Measurements from ENCODE around the gene SPOCK1. TPM values are rescaled to one million over a fixed set of nuclear protein-coding genes. Genes with fewer than 3 reads are reported as not detected.

The SPOCK1 gene
- total RNA-seq, 4 donors from 2014 or later: 46.5 to 52.7 (median 51.4) TPM

DNA sequence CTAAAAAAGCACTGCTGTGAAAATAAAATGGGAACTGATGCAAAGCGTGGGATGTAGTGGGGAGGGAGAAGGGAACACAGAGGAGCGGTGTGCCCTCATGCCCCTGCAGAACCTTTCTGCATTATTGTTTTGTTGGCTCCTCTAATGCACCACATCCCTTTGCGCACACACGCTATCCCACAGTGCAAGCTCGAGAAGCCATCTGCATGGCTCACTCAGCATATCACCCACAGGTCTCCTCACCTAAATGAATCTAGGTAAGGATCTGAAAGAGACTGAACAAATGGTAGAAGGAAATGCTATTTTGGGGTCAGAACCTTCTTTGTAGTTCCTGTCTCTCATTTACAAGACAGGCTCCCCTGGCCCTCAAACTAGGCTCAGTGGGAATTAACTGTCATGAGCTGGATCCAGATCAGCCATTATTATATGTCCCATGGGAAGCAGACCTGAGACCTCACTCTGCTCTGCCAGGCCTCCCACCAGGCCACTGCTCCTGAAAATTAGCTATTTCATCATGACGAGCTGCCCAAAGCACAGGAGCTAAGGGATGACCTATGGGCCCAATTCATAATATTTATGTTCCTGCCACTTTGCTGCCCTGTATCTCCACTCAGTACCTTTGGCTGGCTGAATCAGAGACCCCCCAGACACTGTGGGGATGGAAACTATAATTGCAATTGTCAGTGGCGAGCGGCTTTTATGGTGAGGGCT is 169.4 kb downstream of the SPOCK1 start:
- no peak overlapping the region for H3K4me3 ChIP-seq
- no peaks in the 10 kb centered on the region for H3K36me3 ChIP-seq
- no peak overlapping the region for H3K27ac ChIP-seq
- no peak for ATAC-seq
- H3K27me3 ChIP-seq: no peaks in the 10 kb centered on the region
- TF ChIP-seq EP300 (IDR thresholded peaks at IDR 0.05) (no peak), POLR2AphosphoS5 (IDR thresholded peaks at IDR 0.05) (no peak), POLR2A (IDR thresholded peaks at IDR 0.05) (no peak)
- TF ChIP-seq, protein P1, sequence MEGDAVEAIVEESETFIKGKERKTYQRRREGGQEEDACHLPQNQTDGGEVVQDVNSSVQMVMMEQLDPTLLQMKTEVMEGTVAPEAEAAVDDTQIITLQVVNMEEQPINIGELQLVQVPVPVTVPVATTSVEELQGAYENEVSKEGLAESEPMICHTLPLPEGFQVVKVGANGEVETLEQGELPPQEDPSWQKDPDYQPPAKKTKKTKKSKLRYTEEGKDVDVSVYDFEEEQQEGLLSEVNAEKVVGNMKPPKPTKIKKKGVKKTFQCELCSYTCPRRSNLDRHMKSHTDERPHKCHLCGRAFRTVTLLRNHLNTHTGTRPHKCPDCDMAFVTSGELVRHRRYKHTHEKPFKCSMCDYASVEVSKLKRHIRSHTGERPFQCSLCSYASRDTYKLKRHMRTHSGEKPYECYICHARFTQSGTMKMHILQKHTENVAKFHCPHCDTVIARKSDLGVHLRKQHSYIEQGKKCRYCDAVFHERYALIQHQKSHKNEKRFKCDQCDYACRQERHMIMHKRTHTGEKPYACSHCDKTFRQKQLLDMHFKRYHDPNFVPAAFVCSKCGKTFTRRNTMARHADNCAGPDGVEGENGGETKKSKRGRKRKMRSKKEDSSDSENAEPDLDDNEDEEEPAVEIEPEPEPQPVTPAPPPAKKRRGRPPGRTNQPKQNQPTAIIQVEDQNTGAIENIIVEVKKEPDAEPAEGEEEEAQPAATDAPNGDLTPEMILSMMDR (IDR thresholded peaks at IDR 0.05): no peak
- no peaks in the 10 kb centered on the region for H3K4me1 ChIP-seq
- WGBS, 2 donors (ENCODE audit: low coverage in 1 of 2): 78 to 94% methylated on average over 4 to 5 of the region's 8 CpGs
- H3K9me3 ChIP-seq: no peaks in the 10 kb centered on the region

DNA sequence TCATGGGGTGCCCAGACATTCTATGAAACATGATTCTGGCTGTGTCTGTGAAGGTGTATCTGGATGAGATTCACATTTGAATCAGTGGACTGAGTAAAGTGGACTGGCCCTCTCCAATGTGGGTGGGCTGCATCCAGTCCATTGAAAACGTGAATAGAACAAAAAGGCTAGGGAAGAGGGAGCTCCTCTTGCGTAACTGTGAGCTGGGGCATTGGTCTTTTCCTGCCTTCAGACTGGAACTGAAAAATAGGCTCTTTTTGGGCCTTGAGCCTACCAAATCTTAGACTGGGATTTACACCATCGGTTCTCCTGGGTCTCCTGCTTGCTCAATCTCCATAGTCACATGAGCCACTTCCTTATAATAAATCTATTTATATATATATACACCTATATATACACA is 170.1 kb downstream of the SPOCK1 start:
- 73 to 79% methylated on average over 3 of the region's 3 CpGs for WGBS, 2 donors (ENCODE audit: low coverage in 1 of 2)
- no peaks in the 10 kb centered on the region for H3K4me1 ChIP-seq
- TF ChIP-seq POLR2A (IDR thresholded peaks at IDR 0.05): no peak
- TF ChIP-seq EP300 (IDR thresholded peaks at IDR 0.05): no peak
- TF ChIP-seq POLR2AphosphoS5 (IDR thresholded peaks at IDR 0.05): no peak
- TF ChIP-seq, protein P1 (IDR thresholded peaks at IDR 0.05): no peak
- H3K27me3 ChIP-seq: no peaks in the 10 kb centered on the region
- H3K9me3 ChIP-seq: no peaks in the 10 kb centered on the region
- H3K27ac ChIP-seq: no peak overlapping the region
- H3K4me3 ChIP-seq: no peak overlapping the region
- ATAC-seq: no peak
- H3K36me3 ChIP-seq: no peaks in the 10 kb centered on the region

DNA sequence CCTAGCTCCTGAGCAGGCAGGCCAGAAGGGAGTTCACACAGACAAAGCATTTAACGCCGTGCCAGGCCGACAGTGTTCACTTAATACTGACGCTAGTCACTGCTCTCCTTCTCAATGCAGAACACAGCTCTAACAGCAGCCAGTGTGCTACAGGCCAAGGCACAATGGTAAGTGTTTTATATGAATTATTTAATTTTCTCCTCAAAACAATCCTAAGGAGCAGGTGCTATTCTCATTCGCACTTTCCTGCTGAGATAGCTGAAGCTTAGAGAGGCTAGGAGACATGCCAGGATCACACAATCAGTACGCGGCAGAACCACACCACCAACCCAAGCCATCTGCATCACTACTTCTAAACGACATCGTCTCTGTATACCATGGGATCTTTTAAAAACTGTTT is 170.7 kb downstream of the SPOCK1 start:
- H3K4me1 ChIP-seq: no peaks in the 10 kb centered on the region
- no peak overlapping the region for H3K27ac ChIP-seq
- ATAC-seq: no peak
- no peaks in the 10 kb centered on the region for H3K9me3 ChIP-seq
- 83 to 95% methylated on average over 5 to 9 of the region's 9 CpGs for WGBS, 2 donors (ENCODE audit: low coverage in 1 of 2)
- no peak for TF ChIP-seq POLR2A (IDR thresholded peaks at IDR 0.05)
- TF ChIP-seq, protein P1 (IDR thresholded peaks at IDR 0.05): no peak
- TF ChIP-seq EP300 (IDR thresholded peaks at IDR 0.05): no peak
- TF ChIP-seq POLR2AphosphoS5 (IDR thresholded peaks at IDR 0.05): no peak
- no peaks in the 10 kb centered on the region for H3K36me3 ChIP-seq
- H3K27me3 ChIP-seq: no peaks in the 10 kb centered on the region
- H3K4me3 ChIP-seq: no peak overlapping the region

GRCh38 chr5:137325721-137326120 is 173.4 kb downstream of the SPOCK1 start:
- WGBS, 2 donors (ENCODE audit: low coverage in 1 of 2): 88 to 95% methylated on average over 3 to 4 of the region's 4 CpGs
- Histone ChIP-seq H3K4me3 (no peak overlapping the region), H3K4me1 (no peaks in the 10 kb centered on the region), H3K36me3 (no peaks in the 10 kb centered on the region), H3K27ac (no peak overlapping the region), H3K9me3 (peaks cover 0 to 11% (median 0%) of the 10 kb centered on the region in 3 donors), H3K27me3 (peaks cover 12% of the 10 kb centered on the region)
- no peak for ATAC-seq
- no peak for TF ChIP-seq POLR2A (IDR thresholded peaks at IDR 0.05)
- no peak for TF ChIP-seq POLR2AphosphoS5 (IDR thresholded peaks at IDR 0.05)
- no peak for TF ChIP-seq EP300 (IDR thresholded peaks at IDR 0.05)
- TF ChIP-seq, protein P1 (IDR thresholded peaks at IDR 0.05): no peak
